MCF 10A (cell line): ENCODE results near the gene IFT88. TPM values are rescaled to one million over a fixed set of nuclear protein-coding genes. Genes with fewer than 3 reads are reported as not detected.

ENCODE experiments used
- BruUV-seq: library from RNA; stranded (reverse); fragments of 400-500 nt; replicated peaks from 2 replicates; lab custom pipeline; 2021; lab: Mats Ljungman, UMichigan
- CTCF ChIA-PET: fragments of 300-600 bp; sonication (Branson Sonifier 250); formaldehyde crosslinking; extraction: SDS; loops from one replicate; lab custom pipeline; 2021; ENCODE audit warnings: antibody characterized with exemption, inconsistent platforms; lab: Yijun Ruan, JAX
- POLR2A ChIA-PET: fragments of 300-600, 350-650 bp; sonication (Branson Sonifier 250); formaldehyde crosslinking; extraction: SDS; loops from one replicate; lab custom pipeline; 2020; ENCODE audit warnings: antibody characterized with exemption, inconsistent platforms; lab: Yijun Ruan, JAX
- DNase-seq: peaks from one replicate; pipeline ENCODE4 v3.0.0-alpha.2; 2018; ENCODE audit not compliant: unreplicated experiment
- H3K27ac Mint-ChIP-seq: one replicate; pipeline ENCODE4 v1.8.0; 2022; ENCODE audit warnings: mild to moderate bottlenecking, low read depth, mixed read lengths; ENCODE audit not compliant: unreplicated experiment
- H3K27me3 Mint-ChIP-seq: one replicate; pipeline ENCODE4 v1.8.0; 2022; ENCODE audit warnings: mixed read lengths; ENCODE audit not compliant: insufficient read depth, unreplicated experiment
- H3K36me3 Mint-ChIP-seq: one replicate; pipeline ENCODE4 v1.8.0; 2022; ENCODE audit warnings: mild to moderate bottlenecking, moderate library complexity, mixed read lengths; ENCODE audit not compliant: insufficient read depth, unreplicated experiment
- H3K4me1 Mint-ChIP-seq: one replicate; pipeline ENCODE4 v1.8.0; 2022; ENCODE audit warnings: mixed read lengths; ENCODE audit not compliant: insufficient read depth, unreplicated experiment
- H3K4me3 Mint-ChIP-seq: one replicate; pipeline ENCODE4 v1.8.0; 2022; ENCODE audit warnings: mild to moderate bottlenecking, moderate library complexity, mixed read lengths; ENCODE audit not compliant: unreplicated experiment
- H3K9me3 Mint-ChIP-seq: one replicate; pipeline ENCODE4 v1.8.0; 2022; ENCODE audit warnings: mixed read lengths; ENCODE audit not compliant: unreplicated experiment
- CTCF ChIP-seq: fragments of 200-600 bp; IDR thresholded peaks from one replicate; pipeline ENCODE4 v1.8.0; 2022; ENCODE audit warnings: antibody characterized with exemption, mild to moderate bottlenecking; ENCODE audit not compliant: unreplicated experiment
- intact Hi-C: fragments of 100-400 bp; cut with micrococcal nuclease; formaldehyde crosslinking; loops from 2 replicates; pipeline ENCODE4 v1.14.1; 2022
- total RNA-seq: library from RNA; stranded (reverse); gene quantifications from 2 replicates; pipeline ENCODE4 v1.2.3, GENCODE V29; 2022

Gene IFT88
- total RNA-seq, 1 experiment from 2014 or later, result 19.8 TPM

DNA sequence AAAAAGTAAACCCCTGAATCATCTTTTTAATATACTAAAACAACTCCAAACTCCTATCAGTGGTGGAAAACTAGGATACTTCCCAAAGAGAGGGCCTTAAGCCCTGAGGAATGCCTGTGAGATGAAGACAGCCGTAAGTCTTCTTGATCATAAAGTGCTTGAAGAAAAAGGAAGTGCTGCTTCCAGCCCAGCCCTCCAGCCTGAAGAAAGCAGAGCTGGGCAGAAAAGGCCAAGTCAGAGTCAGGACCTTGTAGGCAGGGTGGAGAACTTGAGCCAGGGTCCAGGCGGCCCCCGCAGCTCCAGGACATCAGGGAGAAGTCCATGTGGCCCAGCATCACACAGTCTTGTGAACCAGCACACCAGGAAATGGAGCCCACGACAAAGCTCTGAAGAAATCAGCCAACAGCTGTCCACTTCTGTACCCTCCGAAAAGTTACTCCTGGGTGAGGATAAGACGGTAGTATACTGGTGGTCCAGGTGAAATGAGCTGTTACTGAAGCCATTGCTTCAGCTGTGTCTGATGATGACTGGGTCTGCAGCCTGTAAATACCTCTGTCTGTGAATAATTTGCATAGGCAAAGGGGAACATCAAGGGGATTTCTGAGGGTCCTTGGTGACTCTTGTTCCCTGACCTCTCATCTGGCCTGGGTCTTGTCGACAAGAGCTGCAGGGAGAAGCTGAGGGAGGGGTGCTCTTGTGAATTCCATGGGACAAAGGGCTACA is 22.6 kb upstream of the IFT88 start:
- intact Hi-C loops, result no loop called here
- BruUV-seq, result no TSS peak
- no peaks in the 10 kb centered on the region for H3K27me3 Mint-ChIP-seq
- no peak overlapping the region for H3K4me3 Mint-ChIP-seq
- H3K4me1 Mint-ChIP-seq, result no peaks in the 10 kb centered on the region
- no peaks in the 10 kb centered on the region for H3K9me3 Mint-ChIP-seq
- no peak for TF ChIP-seq CTCF
- ChIA-PET CTCF (no interaction called here), POLR2A (interaction anchor here (0.7 to 1.1 kb wide), 2 partner anchors 13 to 22 kb away, joined by 3 to 4 read pairs; no protein-coding TSS in a partner anchor)
- H3K27ac Mint-ChIP-seq, result no peak overlapping the region
- no peak for DNase-seq
- H3K36me3 Mint-ChIP-seq, result no peaks in the 10 kb centered on the region

- intact Hi-C loops, result no loop called here
- Mint-ChIP-seq H3K27me3 (no peaks in the 10 kb centered on the region), H3K9me3 (no peaks in the 10 kb centered on the region), H3K36me3 (no peaks in the 10 kb centered on the region), H3K4me1 (no peaks in the 10 kb centered on the region), H3K27ac (no peak overlapping the region), H3K4me3 (no peak overlapping the region)
- CTCF ChIA-PET, result interaction anchor here (0.7 kb wide), 1 partner anchor 91 kb away, joined by 3 read pairs; no protein-coding TSS in a partner anchor
- no TSS peak for BruUV-seq
- POLR2A ChIA-PET, result no interaction called here
- TF ChIP-seq CTCF, result no peak
- no peak for DNase-seq
Observed at GRCh38 chr13:20546556-20546955, 20.4 kb upstream of the IFT88 start.

- Mint-ChIP-seq H3K9me3 (no peaks in the 10 kb centered on the region), H3K36me3 (no peaks in the 10 kb centered on the region), H3K27ac (no peak overlapping the region), H3K4me3 (no peak overlapping the region), H3K4me1 (no peaks in the 10 kb centered on the region), H3K27me3 (no peaks in the 10 kb centered on the region)
- ChIA-PET CTCF (no interaction called here), POLR2A (no interaction called here)
- no peak for TF ChIP-seq CTCF
- no peak for DNase-seq
- no TSS peak for BruUV-seq
- intact Hi-C loops, result no loop called here
Observed at GRCh38 chr13:20547479-20547908, 19.5 kb upstream of the IFT88 start.

GRCh38 chr13:20550799-20551198 is 16.2 kb upstream of the IFT88 start:
- Mint-ChIP-seq H3K27me3 (no peaks in the 10 kb centered on the region), H3K27ac (no peak overlapping the region), H3K4me1 (no peaks in the 10 kb centered on the region), H3K36me3 (no peaks in the 10 kb centered on the region), H3K9me3 (no peaks in the 10 kb centered on the region), H3K4me3 (no peak overlapping the region)
- ChIA-PET POLR2A (interaction anchor here (0.6 kb wide), 1 partner anchor 17 kb away, joined by 3 read pairs; no protein-coding TSS in a partner anchor), CTCF (no interaction called here)
- no peak for DNase-seq
- intact Hi-C loops, result no loop called here
- BruUV-seq, result no TSS peak
- no peak for TF ChIP-seq CTCF
